K562 treated with DMSO at 1 percent for 12 hours (cell line): Measurements from ENCODE around the gene SIAE. TPM values are rescaled to one million over a fixed set of nuclear protein-coding genes. Genes with fewer than 3 reads are reported as not detected.

Source experiments
- total RNA-seq: library from RNA; unstranded; fragments of 300-600 nt; gene quantifications from 2 replicates; pipeline ENCODE4 v1.2.3, GENCODE V29; 2022; ENCODE audit not compliant: insufficient read depth

SIAE gene
- 1.3 and 3.1 TPM in 2 replicates for total RNA-seq

DNA sequence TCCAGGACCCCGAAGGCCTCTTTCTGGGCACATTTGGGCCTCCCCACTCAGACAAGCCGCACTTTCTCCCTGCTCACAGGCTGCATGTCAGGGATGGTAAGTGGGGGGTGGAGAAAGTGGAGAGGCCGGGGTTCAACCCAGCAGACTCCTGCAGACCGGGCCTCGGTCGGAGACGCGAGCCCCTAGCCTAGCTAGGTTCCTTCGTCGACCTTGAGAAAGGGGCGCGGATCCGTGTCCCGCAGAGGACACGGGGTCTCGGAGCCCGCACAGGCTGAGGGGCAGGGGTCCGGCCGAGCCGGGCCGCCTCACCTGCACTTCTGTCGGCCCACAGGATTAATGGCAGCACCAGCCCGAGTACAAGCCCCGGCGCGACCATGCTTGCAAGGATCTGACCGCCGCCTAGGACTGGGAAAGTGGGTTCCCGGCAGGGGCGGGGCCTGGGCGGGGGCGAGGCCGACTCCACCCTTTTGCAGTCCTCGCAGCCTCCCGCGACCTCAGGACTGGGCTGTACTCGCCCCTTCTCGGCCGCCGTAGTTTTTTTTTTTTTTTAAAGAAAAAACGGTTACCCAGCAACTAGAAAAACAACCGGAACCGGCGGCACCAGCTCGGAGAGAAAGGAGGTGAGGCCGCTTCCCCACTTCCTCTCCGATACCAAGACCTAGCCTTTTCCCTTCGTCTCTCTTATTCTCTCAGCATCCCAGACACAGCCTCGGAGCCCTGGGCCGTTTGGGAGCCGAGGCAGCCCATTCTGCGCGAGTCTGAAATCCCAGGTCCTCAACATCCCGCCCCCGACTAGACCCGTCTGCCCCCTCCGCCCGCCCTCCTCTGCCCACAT is at the start of gene SIAE, which contains the start of gene SPA17:
Gene SIAE (minus strand): TSS at position 407 of the 835 bp plus-strand sequence. CDS start 31 bp downstream, at position 376.
Gene SPA17 (plus strand): TSS at position 572 of the 835 bp plus-strand sequence. CDS start 1,361 bp downstream, outside the sequence.

GRCh38 chr11:124622531-124623451 is 50.7 kb downstream of the SIAE start, which contains the start of gene TBRG1:
TSS of gene TBRG1 (plus strand) at chr11:124622864. CDS start at chr11:124623084, 220 bp downstream.

DNA sequence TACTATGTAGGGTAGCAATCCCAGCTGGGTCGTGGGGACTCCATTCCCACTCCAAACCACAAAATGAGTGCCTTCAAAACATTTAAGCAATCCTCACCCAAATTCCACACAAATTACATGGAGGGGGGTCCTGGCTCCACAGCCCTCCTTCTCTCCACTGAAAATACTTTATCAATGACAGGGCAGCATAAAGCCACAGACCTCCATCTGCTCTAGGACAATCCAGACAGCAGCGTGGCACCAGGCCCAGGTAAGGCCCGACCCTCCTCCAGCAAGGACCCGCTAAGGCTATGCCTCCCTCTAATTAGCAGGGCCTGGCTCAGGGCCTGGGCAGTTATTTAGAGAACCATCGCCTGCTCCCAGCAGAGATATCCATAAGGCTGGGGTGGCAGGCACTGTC is 62.5 kb downstream of the SIAE start, which contains the start of gene PANX3:
Gene PANX3 (plus strand): TSS at position 365 of the 400 bp plus-strand sequence. CDS start 129 bp downstream, outside the sequence.

Other genes with a start within 250 kb of the SIAE start
- not detected in 2 replicates for gene OR8B4, start 248.9 kb downstream of the SIAE start, total RNA-seq
- gene OR8B8, start 228.0 kb downstream of the SIAE start, total RNA-seq = not detected in 2 replicates
- gene OR8B12, start 130.1 kb downstream of the SIAE start, total RNA-seq = not detected in 2 replicates
- 0.19 and 0.20 TPM in 2 replicates for gene OR8A1, start 103.7 kb downstream of the SIAE start, total RNA-seq
- 0.88 and 1.4 TPM in 2 replicates for gene PANX3, start 62.3 kb downstream of the SIAE start, total RNA-seq
- gene TBRG1, start 50.9 kb downstream of the SIAE start, total RNA-seq = 14.3 and 38.0 TPM in 2 replicates
- gene SPA17, start 165 bp upstream of the SIAE start, total RNA-seq = 5.3 and 8.6 TPM in 2 replicates
- 9.5 and 12.0 TPM in 2 replicates for gene NRGN, start 66.2 kb upstream of the SIAE start, total RNA-seq
- gene VSIG2, start 78.5 kb upstream of the SIAE start, total RNA-seq = not detected in 2 replicates
- 0.78 and 1.8 TPM in 2 replicates for gene ESAM, start 88.6 kb upstream of the SIAE start, total RNA-seq
- 2.2 and 11.2 TPM in 2 replicates for gene MSANTD2, start 126.7 kb upstream of the SIAE start, total RNA-seq
- gene ROBO3, start 191.7 kb upstream of the SIAE start, total RNA-seq = 1.6 TPM in 1 of 2 replicates, not detected in the other
- not detected in 2 replicates for gene ROBO4, start 224.1 kb upstream of the SIAE start, total RNA-seq
- not detected in 2 replicates for gene HEPN1, start 245.5 kb upstream of the SIAE start, total RNA-seq